ELF-1 (cell line): Measurements from ENCODE around the gene SOCS6.
"Not testable (repeated sequence)": the region's sequence is repeated elsewhere in the genome, so short reads cannot be mapped to it uniquely, and the experiment has no call there.

ENCODE experiments used
- DNase-seq: peaks from one replicate; pipeline ENCODE4 v3.0.0-alpha.2; 2016; ENCODE audit warnings: low read depth, low spot score

Gene SOCS6

GRCh38 chr18:70358105-70358406 lies 69.2 kb downstream of the SOCS6 start:
- DNase-seq = not testable (repeated sequence)

GRCh38 chr18:70359071-70359470 lies 70.2 kb downstream of the SOCS6 start:
- DNase-seq = no peak

GRCh38 chr18:70362258-70362657 lies 73.4 kb downstream of the SOCS6 start:
- no peak for DNase-seq

- no peak for DNase-seq
Measured at GRCh38 chr18:70363861-70364260, 75.0 kb downstream of the SOCS6 start.

- DNase-seq = no peak
Measured at GRCh38 chr18:70365361-70365760, 76.5 kb downstream of the SOCS6 start.

- peak; percentile 60 for DNase-seq
Measured at GRCh38 chr18:70366174-70366573, 77.3 kb downstream of the SOCS6 start.

- DNase-seq = no peak
Measured at GRCh38 chr18:70366670-70367069, 77.8 kb downstream of the SOCS6 start.

GRCh38 chr18:70367344-70367743 lies 78.5 kb downstream of the SOCS6 start:
- not testable (repeated sequence) for DNase-seq

- DNase-seq = no peak
Measured at GRCh38 chr18:70368903-70369302, 80.1 kb downstream of the SOCS6 start.

- DNase-seq = peak; percentile 44
Measured at GRCh38 chr18:70370762-70371733, 82.2 kb downstream of the SOCS6 start.

GRCh38 chr18:70371908-70372307 lies 83.1 kb downstream of the SOCS6 start:
- no peak for DNase-seq

GRCh38 chr18:70372450-70373041 lies 83.7 kb downstream of the SOCS6 start:
- no peak for DNase-seq

GRCh38 chr18:70373042-70373519 lies 84.2 kb downstream of the SOCS6 start:
- no peak for DNase-seq

- no peak for DNase-seq
Measured at GRCh38 chr18:70374154-70374553, 85.3 kb downstream of the SOCS6 start.

- no peak for DNase-seq
Measured at GRCh38 chr18:70376137-70376913, 87.5 kb downstream of the SOCS6 start.

GRCh38 chr18:70376914-70377258 lies 88.0 kb downstream of the SOCS6 start:
- no peak for DNase-seq

- DNase-seq = no peak
Measured at GRCh38 chr18:70377317-70377799, 88.5 kb downstream of the SOCS6 start.

GRCh38 chr18:70377857-70378701 lies 89.2 kb downstream of the SOCS6 start:
- no peak for DNase-seq
